Measurements from ENCODE around the gene HELZ2.

- TF ChIP-seq EZH2 (IDR thresholded peaks at IDR 0.05; ENCODE audit: low read length, missing control alignments) = no peak
- TF ChIP-seq, protein P1, sequence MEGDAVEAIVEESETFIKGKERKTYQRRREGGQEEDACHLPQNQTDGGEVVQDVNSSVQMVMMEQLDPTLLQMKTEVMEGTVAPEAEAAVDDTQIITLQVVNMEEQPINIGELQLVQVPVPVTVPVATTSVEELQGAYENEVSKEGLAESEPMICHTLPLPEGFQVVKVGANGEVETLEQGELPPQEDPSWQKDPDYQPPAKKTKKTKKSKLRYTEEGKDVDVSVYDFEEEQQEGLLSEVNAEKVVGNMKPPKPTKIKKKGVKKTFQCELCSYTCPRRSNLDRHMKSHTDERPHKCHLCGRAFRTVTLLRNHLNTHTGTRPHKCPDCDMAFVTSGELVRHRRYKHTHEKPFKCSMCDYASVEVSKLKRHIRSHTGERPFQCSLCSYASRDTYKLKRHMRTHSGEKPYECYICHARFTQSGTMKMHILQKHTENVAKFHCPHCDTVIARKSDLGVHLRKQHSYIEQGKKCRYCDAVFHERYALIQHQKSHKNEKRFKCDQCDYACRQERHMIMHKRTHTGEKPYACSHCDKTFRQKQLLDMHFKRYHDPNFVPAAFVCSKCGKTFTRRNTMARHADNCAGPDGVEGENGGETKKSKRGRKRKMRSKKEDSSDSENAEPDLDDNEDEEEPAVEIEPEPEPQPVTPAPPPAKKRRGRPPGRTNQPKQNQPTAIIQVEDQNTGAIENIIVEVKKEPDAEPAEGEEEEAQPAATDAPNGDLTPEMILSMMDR (conservative IDR thresholded peaks at IDR 0.05 in 1 of 2, IDR thresholded peaks at IDR 0.05 in 1 of 2; ENCODE audit: low read depth in 1 of 2, low read length in 2 of 2) = no peak
Measured at GRCh38 chr20:63556873-63557478, 17.1 kb downstream of the HELZ2 start.

All from fibroblast of lung (primary cell).